OCI-LY7 (cell line): ENCODE data around the gene ZNF678. TPM values are rescaled to one million over a fixed set of nuclear protein-coding genes. Genes with fewer than 3 reads are reported as not detected.

Experiments used
- BruUV-seq: library from RNA; stranded (reverse); fragments of 400-500 nt; replicated peaks from 2 replicates; lab custom pipeline; 2021; lab: Mats Ljungman, UMichigan
- CTCF ChIA-PET: fragments of 300-600 bp; sonication (Branson Sonifier 250); formaldehyde crosslinking; loops from one replicate; lab custom pipeline; 2022; ENCODE audit warnings: antibody characterized with exemption; ENCODE audit not compliant: unreplicated experiment; lab: Charles Lee
- POLR2A ChIA-PET: fragments of 300-600 bp; sonication (Branson Sonifier 250); formaldehyde crosslinking; loops from one replicate; lab custom pipeline; 2022; ENCODE audit warnings: antibody characterized with exemption; lab: Charles Lee
- DNase-seq: peaks from one replicate; pipeline ENCODE4 v3.0.0-alpha.2; 2015; ENCODE audit warnings: low spot score
- H2AFZ ChIP-seq: fragments of 200-600 bp; sonication (generic), shearing (Covaris generic); 2 replicates; pipeline ENCODE4 v1.6.1; 2014; ENCODE audit warnings: mild to moderate bottlenecking, antibody characterized with exemption, low read length, moderate library complexity
- H3K27ac ChIP-seq: fragments of 200-600 bp; sonication (generic); 2 replicates; pipeline ENCODE4 v1.5.1; 2014; ENCODE audit warnings: mixed run types, low read depth, mild to moderate bottlenecking, moderate library complexity, low read length, inconsistent platforms; ENCODE audit not compliant: poor library complexity, severe bottlenecking
- H3K36me3 ChIP-seq: fragments of 200-600 bp; sonication (generic); 2 replicates; pipeline ENCODE4 v1.6.1; 2014; ENCODE audit warnings: mild to moderate bottlenecking, antibody characterized with exemption, low read length, moderate library complexity, mixed read lengths; ENCODE audit not compliant: insufficient read depth
- H3K4me1 ChIP-seq: fragments of 200-600 bp; sonication (generic); 2 replicates; pipeline ENCODE4 v1.5.1; 2014; ENCODE audit warnings: mild to moderate bottlenecking, low read length; ENCODE audit not compliant: insufficient read depth, poor library complexity, severe bottlenecking
- H3K4me2 ChIP-seq: fragments of 200-600 bp; sonication (generic); 2 replicates; pipeline ENCODE4 v1.6.1; 2014; ENCODE audit warnings: mild to moderate bottlenecking, low read length
- H3K4me3 ChIP-seq: fragments of 200-600 bp; sonication (generic); 2 replicates; pipeline ENCODE4 v1.5.1; 2014; ENCODE audit warnings: mild to moderate bottlenecking, low read depth, low read length; ENCODE audit not compliant: poor library complexity, severe bottlenecking
- H3K79me2 ChIP-seq: fragments of 200-600 bp; sonication (generic); 2 replicates; pipeline ENCODE4 v1.6.1; 2016; ENCODE audit warnings: low read depth, mild to moderate bottlenecking, low read length, moderate library complexity, mixed read lengths; ENCODE audit not compliant: insufficient read depth
- H3K9me2 ChIP-seq: fragments of 200-600 bp; sonication (generic); 2 replicates; pipeline ENCODE4 v1.6.1; 2016; ENCODE audit warnings: mild to moderate bottlenecking, low read length, mixed read lengths; ENCODE audit not compliant: insufficient read depth
- H3K9me3 ChIP-seq: fragments of 200-600 bp; sonication (generic); 2 replicates; pipeline ENCODE4 v1.6.1; 2014; ENCODE audit warnings: mild to moderate bottlenecking, mixed run types, low read length, mixed read lengths
- H4K20me1 ChIP-seq: fragments of 200-600 bp; sonication (generic); 2 replicates; pipeline ENCODE4 v1.6.1; 2014; ENCODE audit warnings: mild to moderate bottlenecking, antibody characterized with exemption, low read length, moderate library complexity, mixed read lengths; ENCODE audit not compliant: insufficient read depth
- EZH2phosphoT487 ChIP-seq: fragments of 200-600 bp; sonication (generic); IDR thresholded peaks from 2 replicates; pipeline ENCODE4 v1.6.1; 2018; ENCODE audit warnings: low read depth, borderline replicate concordance, mild to moderate bottlenecking, mixed run types, antibody characterized with exemption, low read length, moderate library complexity, mixed read lengths
- intact Hi-C: fragments of 100-400 bp; cut with micrococcal nuclease; formaldehyde crosslinking; loops from one replicate; pipeline ENCODE4 v1.10.0; 2022; ENCODE audit not compliant: unreplicated experiment
- total RNA-seq, 2 experiments: library from RNA; depleted of rRNA in 1 of 2; stranded (reverse); fragments of >200 nt in 1 of 2; shearing (Covaris generic) in 1 of 2; gene quantifications; 2 replicates each; pipeline ENCODE4 v1.2.3, GENCODE V29; 2014 to 2022
- TF ChIP-seq, protein P1 (sequence below): fragments of 200-600 bp; sonication (generic); conservative IDR thresholded peaks from 2 replicates; pipeline ENCODE4 v1.5.1; 2014; ENCODE audit warnings: mild to moderate bottlenecking, antibody characterized with exemption, low read length, moderate library complexity, mixed read lengths

The ZNF678 gene
- total RNA-seq, 2 experiments from 2014 or later: 19.7 to 23.9 TPM

DNA sequence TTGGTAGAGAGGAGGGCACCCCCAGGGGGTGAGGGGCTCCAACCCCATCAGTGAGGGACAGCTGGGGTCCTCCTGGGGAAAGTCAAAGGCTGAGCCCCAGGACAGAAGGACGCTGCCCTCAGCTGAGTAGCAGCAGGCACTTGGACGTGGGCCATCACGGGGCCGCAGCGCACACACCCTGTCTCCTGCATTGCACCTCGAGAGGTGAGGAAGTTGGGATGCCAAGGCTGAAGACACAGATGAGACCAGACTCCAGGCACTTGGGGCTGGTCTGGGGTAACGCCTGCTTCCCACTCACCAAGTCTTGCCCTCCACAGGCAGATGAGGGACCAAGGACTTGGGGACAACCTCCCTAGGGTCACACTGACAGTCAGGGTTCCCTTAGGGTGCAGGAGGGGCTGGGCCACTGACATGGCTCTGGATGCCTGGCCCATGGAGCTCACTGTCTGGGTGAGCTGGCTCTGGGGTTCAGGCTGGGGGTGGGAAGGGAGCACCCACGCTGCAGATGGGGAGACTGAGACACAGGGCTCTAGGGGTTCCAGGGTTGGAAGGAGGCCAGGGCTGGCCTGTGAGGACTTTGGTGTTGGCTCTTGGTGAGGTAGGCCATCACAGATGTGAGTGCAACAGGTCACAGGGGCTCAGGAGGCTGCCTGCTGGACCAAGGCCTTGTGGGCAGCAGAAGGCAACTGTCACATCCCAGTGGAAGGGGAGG lies 16.6 kb upstream of the ZNF678 start:
- ChIA-PET CTCF (interaction anchor here (0.5 kb wide), 1 partner anchor 249 kb away, joined by 3 read pairs; no protein-coding TSS in a partner anchor), POLR2A (no interaction called here)
- H3K9me3 ChIP-seq: no peaks in the 10 kb centered on the region
- H3K27ac ChIP-seq: no peak overlapping the region
- H3K4me3 ChIP-seq: no peak overlapping the region
- H4K20me1 ChIP-seq: no peaks in the 10 kb centered on the region
- H2AFZ ChIP-seq: no peak overlapping the region
- peaks cover 6% of the 10 kb centered on the region for H3K4me1 ChIP-seq
- H3K79me2 ChIP-seq: no peaks in the 10 kb centered on the region
- no peaks in the 10 kb centered on the region for H3K9me2 ChIP-seq
- TF ChIP-seq, protein P1, sequence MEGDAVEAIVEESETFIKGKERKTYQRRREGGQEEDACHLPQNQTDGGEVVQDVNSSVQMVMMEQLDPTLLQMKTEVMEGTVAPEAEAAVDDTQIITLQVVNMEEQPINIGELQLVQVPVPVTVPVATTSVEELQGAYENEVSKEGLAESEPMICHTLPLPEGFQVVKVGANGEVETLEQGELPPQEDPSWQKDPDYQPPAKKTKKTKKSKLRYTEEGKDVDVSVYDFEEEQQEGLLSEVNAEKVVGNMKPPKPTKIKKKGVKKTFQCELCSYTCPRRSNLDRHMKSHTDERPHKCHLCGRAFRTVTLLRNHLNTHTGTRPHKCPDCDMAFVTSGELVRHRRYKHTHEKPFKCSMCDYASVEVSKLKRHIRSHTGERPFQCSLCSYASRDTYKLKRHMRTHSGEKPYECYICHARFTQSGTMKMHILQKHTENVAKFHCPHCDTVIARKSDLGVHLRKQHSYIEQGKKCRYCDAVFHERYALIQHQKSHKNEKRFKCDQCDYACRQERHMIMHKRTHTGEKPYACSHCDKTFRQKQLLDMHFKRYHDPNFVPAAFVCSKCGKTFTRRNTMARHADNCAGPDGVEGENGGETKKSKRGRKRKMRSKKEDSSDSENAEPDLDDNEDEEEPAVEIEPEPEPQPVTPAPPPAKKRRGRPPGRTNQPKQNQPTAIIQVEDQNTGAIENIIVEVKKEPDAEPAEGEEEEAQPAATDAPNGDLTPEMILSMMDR: no peak
- TF ChIP-seq EZH2phosphoT487: no peak
- no peaks in the 10 kb centered on the region for H3K36me3 ChIP-seq
- H3K4me2 ChIP-seq: no peak overlapping the region
- no peak for DNase-seq
- intact Hi-C loops: no loop called here
- BruUV-seq: no TSS peak

DNA sequence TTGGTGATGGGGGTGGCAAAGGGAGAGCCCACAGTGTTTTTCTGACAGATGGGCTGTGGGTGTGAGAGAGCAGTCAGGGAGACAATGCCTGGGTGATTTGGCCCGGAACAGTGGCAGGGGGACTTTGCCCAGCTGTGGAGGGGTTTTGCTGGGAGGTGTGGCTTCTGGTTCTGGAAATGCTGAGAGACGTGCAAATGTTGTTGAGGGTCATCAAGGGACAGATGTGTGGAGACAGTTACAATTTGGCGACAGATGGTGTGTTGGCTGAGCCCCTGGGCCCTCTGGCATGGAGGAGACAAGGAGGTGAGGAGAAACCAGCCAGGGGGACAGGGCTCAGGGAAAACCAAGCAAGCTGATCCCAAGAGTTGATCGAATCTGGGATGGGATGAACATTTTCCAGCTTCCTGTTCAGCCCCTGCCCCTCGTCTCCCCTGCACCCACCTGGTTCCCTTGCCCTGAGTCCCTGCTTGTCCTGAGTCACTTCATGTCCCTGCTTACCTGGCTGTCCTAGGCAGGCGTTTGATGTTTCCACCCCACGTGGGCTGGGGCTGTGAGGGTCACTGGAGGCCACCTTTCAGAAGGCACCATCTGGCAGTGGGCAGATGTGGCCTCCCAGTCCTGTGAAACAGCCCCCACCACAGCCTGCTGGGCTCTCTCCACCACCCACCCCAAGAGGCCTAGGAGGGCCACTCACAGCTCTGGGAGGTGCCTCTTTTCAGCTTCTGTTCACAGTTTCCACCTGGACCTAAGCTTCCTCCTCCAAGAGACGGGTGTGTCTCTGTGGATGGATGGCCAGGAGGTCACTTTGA lies 15.8 kb upstream of the ZNF678 start:
- TF ChIP-seq, protein P1: no peak
- TF ChIP-seq EZH2phosphoT487: no peak
- H3K27ac ChIP-seq: no peak overlapping the region
- no peaks in the 10 kb centered on the region for H4K20me1 ChIP-seq
- no peak overlapping the region for H3K4me3 ChIP-seq
- POLR2A ChIA-PET: interaction anchor here (0.6 kb wide), 1 partner anchor 73 kb away, joined by 3 read pairs; no protein-coding TSS in a partner anchor
- CTCF ChIA-PET: no interaction called here
- H3K36me3 ChIP-seq: no peaks in the 10 kb centered on the region
- no peaks in the 10 kb centered on the region for H3K9me3 ChIP-seq
- no peaks in the 10 kb centered on the region for H3K79me2 ChIP-seq
- H3K9me2 ChIP-seq: no peaks in the 10 kb centered on the region
- peaks cover 6% of the 10 kb centered on the region for H3K4me1 ChIP-seq
- H2AFZ ChIP-seq: no peak overlapping the region
- BruUV-seq: no TSS peak
- intact Hi-C loops: no loop called here
- no peak overlapping the region for H3K4me2 ChIP-seq
- DNase-seq: no peak

- Histone ChIP-seq H3K27ac (no peak overlapping the region), H3K9me3 (no peaks in the 10 kb centered on the region), H3K79me2 (no peaks in the 10 kb centered on the region), H3K9me2 (no peaks in the 10 kb centered on the region), H3K4me2 (no peak overlapping the region), H3K36me3 (no peaks in the 10 kb centered on the region), H2AFZ (no peak overlapping the region), H4K20me1 (no peaks in the 10 kb centered on the region), H3K4me3 (no peak overlapping the region), H3K4me1 (peaks cover under 1% of the 10 kb centered on the region)
- ChIA-PET POLR2A (interaction anchor here (0.7 kb wide), 1 partner anchor 10 kb away, joined by 4 read pairs; no protein-coding TSS in a partner anchor), CTCF (no interaction called here)
- TF ChIP-seq, protein P1: no peak
- TF ChIP-seq EZH2phosphoT487: no peak
- no peak for DNase-seq
- intact Hi-C loops: no loop called here
- no TSS peak for BruUV-seq
Observed at GRCh38 chr1:227548119-227548397, 15.3 kb upstream of the ZNF678 start.
